GM12873 (cell line): ENCODE data around the gene C5orf15.

Experiments used
- CTCF ChIP-seq: IDR thresholded peaks from 2 replicates; pipeline ENCODE4 v1.5.1; 2012; ENCODE audit warnings: low read depth, mild to moderate bottlenecking, moderate library complexity, low read length, control low read depth; ENCODE audit not compliant: insufficient read depth; ENCODE audit errors: missing control alignments

Gene C5orf15

GRCh38 chr5:133932441-133933168 is 35.8 kb downstream of the C5orf15 start:
- TF ChIP-seq CTCF = no peak

- no peak for TF ChIP-seq CTCF
Observed at GRCh38 chr5:133931546-133931945, 36.9 kb downstream of the C5orf15 start.

- TF ChIP-seq CTCF = no peak
Observed at GRCh38 chr5:133930813-133931090, 37.7 kb downstream of the C5orf15 start.

- no peak for TF ChIP-seq CTCF
Observed at GRCh38 chr5:133930061-133930812, 38.2 kb downstream of the C5orf15 start.

- no peak for TF ChIP-seq CTCF
Observed at GRCh38 chr5:133928587-133929393, 39.6 kb downstream of the C5orf15 start.

GRCh38 chr5:133927300-133928180 is 40.9 kb downstream of the C5orf15 start:
- TF ChIP-seq CTCF = no peak
